GM12878 (cell line): ENCODE results near the gene FGF19.

ENCODE experiments used
- CBX5 ChIP-seq: sonication (generic); IDR thresholded peaks from 2 replicates; pipeline ENCODE4 v1.6.1; 2016; ENCODE audit warnings: low read depth, moderate library complexity, mild to moderate bottlenecking, inconsistent platforms
- EP300 ChIP-seq, 2 experiments: fragments of 150-350 bp in 1 of 2; IDR thresholded peaks; 2 replicates each; pipeline ENCODE4 v1.6.1; 2011 to 2012; ENCODE audit warnings: low read depth in 2 of 2, low read length in 2 of 2, borderline replicate concordance in 1 of 2, improper control_type of control experiment in 1 of 2, inconsistent platforms in 1 of 2; ENCODE audit not compliant: control insufficient read depth in 1 of 2
- EZH2 ChIP-seq: IDR thresholded peaks from 2 replicates; pipeline ENCODE4 v1.6.1; 2012; ENCODE audit warnings: low read depth, mild to moderate bottlenecking, control low read depth, inconsistent platforms, low read length, borderline replicate concordance; ENCODE audit not compliant: control insufficient read depth
- HDAC6 ChIP-seq: fragments of 200-600 bp; sonication (generic); IDR thresholded peaks from one replicate; pipeline ENCODE4 v1.8.0; 2017; ENCODE audit warnings: antibody characterized with exemption; ENCODE audit not compliant: unreplicated experiment
- NFIC ChIP-seq: IDR thresholded peaks from 2 replicates; pipeline ENCODE4 v1.6.1; 2012; ENCODE audit warnings: low read depth, mild to moderate bottlenecking, inconsistent platforms, low read length, moderate library complexity
- POLR2AphosphoS5 ChIP-seq: IDR thresholded peaks from 2 replicates; pipeline ENCODE4 v1.6.1; 2011; ENCODE audit warnings: mild to moderate bottlenecking, low read length, inconsistent platforms
- TF ChIP-seq, protein P1 (sequence below), 3 experiments: IDR thresholded peaks in 2 of 3; conservative IDR thresholded peaks in 1 of 3; 2 replicates each; pipeline ENCODE4 v1.5.1; 2011; ENCODE audit warnings: low read depth in 3 of 3, low read length in 3 of 3, mild to moderate bottlenecking in 3 of 3, control low read depth in 2 of 3, moderate library complexity in 2 of 3, inconsistent platforms in 1 of 3, mixed read lengths in 1 of 3; ENCODE audit not compliant: control insufficient read depth in 2 of 3, insufficient read depth in 1 of 3; ENCODE audit errors: extremely low read depth in 1 of 3
- TF ChIP-seq, protein P2 (sequence below): IDR thresholded peaks from 2 replicates; pipeline ENCODE4 v1.6.1; 2012; ENCODE audit warnings: low read depth, low read length, improper control_type of control experiment
- TF ChIP-seq, protein P3 (sequence below): fragments of 450-650 bp; IDR thresholded peaks from 2 replicates; pipeline ENCODE4 v1.6.1; 2016; ENCODE audit warnings: mild to moderate bottlenecking, moderate library complexity, borderline replicate concordance

DNA sequence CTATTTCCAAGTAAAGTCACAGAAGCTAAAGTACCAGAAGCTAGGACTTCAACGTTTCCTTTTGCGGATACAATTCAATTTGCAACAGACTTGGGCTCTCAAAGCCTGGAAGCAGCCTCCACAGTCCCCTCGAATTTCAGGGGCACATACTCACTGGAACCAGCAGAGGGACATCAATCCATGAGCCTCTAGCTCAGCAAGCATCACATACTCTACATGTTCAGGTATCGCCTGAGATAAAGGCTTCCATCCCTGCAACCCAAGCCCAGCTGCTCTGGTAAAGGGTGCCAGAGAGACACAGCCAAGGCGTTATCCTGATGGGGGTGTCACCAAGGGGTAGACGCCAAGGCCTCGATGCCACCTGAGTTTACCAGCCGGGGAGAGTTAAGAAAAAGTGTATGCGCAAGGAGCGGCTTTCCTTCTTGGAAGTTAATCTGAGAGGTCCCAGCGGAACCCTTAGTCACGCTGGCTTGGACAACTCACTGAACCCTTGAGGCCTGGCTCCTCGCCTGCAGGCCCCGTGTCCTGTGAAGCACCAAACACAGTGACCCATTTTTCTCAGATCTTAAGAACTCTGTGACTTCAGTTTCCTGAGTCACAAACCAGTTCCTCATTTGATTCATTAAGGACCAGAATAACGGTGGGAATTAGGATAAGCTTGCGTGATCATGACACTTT, 41.7 kb downstream of the FGF19 start:
- TF ChIP-seq EP300 (IDR thresholded peaks at IDR 0.05; ENCODE audit: borderline replicate concordance in 1 of 2, control insufficient read depth in 1 of 2, low read depth in 2 of 2, low read length in 2 of 2) (no peak), NFIC (no peak), EZH2 (no peak), POLR2AphosphoS5 (no peak), CBX5 (no peak), HDAC6 (no peak)
- TF ChIP-seq, protein P1, sequence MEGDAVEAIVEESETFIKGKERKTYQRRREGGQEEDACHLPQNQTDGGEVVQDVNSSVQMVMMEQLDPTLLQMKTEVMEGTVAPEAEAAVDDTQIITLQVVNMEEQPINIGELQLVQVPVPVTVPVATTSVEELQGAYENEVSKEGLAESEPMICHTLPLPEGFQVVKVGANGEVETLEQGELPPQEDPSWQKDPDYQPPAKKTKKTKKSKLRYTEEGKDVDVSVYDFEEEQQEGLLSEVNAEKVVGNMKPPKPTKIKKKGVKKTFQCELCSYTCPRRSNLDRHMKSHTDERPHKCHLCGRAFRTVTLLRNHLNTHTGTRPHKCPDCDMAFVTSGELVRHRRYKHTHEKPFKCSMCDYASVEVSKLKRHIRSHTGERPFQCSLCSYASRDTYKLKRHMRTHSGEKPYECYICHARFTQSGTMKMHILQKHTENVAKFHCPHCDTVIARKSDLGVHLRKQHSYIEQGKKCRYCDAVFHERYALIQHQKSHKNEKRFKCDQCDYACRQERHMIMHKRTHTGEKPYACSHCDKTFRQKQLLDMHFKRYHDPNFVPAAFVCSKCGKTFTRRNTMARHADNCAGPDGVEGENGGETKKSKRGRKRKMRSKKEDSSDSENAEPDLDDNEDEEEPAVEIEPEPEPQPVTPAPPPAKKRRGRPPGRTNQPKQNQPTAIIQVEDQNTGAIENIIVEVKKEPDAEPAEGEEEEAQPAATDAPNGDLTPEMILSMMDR (IDR thresholded peaks at IDR 0.05 in 2 of 3, conservative IDR thresholded peaks at IDR 0.05 in 1 of 3; ENCODE audit: control insufficient read depth in 2 of 3, extremely low read depth in 1 of 3, insufficient read depth in 1 of 3, low read depth in 3 of 3, low read length in 3 of 3) = peak in 1 of 3 experiments; percentile 15; a peak in 2 of 6 replicates
- TF ChIP-seq, protein P2, sequence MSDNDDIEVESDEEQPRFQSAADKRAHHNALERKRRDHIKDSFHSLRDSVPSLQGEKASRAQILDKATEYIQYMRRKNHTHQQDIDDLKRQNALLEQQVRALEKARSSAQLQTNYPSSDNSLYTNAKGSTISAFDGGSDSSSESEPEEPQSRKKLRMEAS = no peak
- TF ChIP-seq, protein P3, sequence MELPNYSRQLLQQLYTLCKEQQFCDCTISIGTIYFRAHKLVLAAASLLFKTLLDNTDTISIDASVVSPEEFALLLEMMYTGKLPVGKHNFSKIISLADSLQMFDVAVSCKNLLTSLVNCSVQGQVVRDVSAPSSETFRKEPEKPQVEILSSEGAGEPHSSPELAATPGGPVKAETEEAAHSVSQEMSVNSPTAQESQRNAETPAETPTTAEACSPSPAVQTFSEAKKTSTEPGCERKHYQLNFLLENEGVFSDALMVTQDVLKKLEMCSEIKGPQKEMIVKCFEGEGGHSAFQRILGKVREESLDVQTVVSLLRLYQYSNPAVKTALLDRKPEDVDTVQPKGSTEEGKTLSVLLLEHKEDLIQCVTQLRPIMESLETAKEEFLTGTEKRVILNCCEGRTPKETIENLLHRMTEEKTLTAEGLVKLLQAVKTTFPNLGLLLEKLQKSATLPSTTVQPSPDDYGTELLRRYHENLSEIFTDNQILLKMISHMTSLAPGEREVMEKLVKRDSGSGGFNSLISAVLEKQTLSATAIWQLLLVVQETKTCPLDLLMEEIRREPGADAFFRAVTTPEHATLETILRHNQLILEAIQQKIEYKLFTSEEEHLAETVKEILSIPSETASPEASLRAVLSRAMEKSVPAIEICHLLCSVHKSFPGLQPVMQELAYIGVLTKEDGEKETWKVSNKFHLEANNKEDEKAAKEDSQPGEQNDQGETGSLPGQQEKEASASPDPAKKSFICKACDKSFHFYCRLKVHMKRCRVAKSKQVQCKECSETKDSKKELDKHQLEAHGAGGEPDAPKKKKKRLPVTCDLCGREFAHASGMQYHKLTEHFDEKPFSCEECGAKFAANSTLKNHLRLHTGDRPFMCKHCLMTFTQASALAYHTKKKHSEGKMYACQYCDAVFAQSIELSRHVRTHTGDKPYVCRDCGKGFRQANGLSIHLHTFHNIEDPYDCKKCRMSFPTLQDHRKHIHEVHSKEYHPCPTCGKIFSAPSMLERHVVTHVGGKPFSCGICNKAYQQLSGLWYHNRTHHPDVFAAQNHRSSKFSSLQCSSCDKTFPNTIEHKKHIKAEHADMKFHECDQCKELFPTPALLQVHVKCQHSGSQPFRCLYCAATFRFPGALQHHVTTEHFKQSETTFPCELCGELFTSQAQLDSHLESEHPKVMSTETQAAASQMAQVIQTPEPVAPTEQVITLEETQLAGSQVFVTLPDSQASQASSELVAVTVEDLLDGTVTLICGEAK = no peak
